ENCODE results near the gene BMX. TPM values are rescaled to one million over a fixed set of nuclear protein-coding genes. Genes with fewer than 3 reads are reported as not detected.

BMX gene
- total RNA-seq, 1 experiment from 2014 or later = not detected

GRCh38 chrX:15602761-15603160, 102.2 kb downstream of the BMX start:
- no peak overlapping the region for H4K8ac ChIP-seq (replicated peaks; ENCODE audit: insufficient read length, low read depth, low read length)
- H3K4me2 ChIP-seq (ENCODE audit: insufficient read depth, insufficient read length, low read length) = no peak overlapping the region
- no peak overlapping the region for H2AK5ac ChIP-seq (ENCODE audit: insufficient read length, low read length)
- H2BK12ac ChIP-seq (ENCODE audit: insufficient read length, low read depth, low read length) = no peak overlapping the region
- no peaks in the 10 kb centered on the region for H3K36me3 Mint-ChIP-seq (ENCODE audit: insufficient read depth in 1 of 3, low read depth in 3 of 3)
- no peak for DNase-seq
- TF ChIP-seq, protein P1, sequence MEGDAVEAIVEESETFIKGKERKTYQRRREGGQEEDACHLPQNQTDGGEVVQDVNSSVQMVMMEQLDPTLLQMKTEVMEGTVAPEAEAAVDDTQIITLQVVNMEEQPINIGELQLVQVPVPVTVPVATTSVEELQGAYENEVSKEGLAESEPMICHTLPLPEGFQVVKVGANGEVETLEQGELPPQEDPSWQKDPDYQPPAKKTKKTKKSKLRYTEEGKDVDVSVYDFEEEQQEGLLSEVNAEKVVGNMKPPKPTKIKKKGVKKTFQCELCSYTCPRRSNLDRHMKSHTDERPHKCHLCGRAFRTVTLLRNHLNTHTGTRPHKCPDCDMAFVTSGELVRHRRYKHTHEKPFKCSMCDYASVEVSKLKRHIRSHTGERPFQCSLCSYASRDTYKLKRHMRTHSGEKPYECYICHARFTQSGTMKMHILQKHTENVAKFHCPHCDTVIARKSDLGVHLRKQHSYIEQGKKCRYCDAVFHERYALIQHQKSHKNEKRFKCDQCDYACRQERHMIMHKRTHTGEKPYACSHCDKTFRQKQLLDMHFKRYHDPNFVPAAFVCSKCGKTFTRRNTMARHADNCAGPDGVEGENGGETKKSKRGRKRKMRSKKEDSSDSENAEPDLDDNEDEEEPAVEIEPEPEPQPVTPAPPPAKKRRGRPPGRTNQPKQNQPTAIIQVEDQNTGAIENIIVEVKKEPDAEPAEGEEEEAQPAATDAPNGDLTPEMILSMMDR (conservative IDR thresholded peaks at IDR 0.05) = no peak
- H3K79me2 ChIP-seq (ENCODE audit: insufficient read depth, low read length) = no peaks in the 10 kb centered on the region
- H2BK120ac ChIP-seq (ENCODE audit: low read depth, low read length, poor library complexity, severe bottlenecking) = no peak overlapping the region
- H3K4ac ChIP-seq (ENCODE audit: low read depth, low read length) = no peak overlapping the region
- no peak overlapping the region for H3K27ac Mint-ChIP-seq
- H3K27me3 ChIP-seq (ENCODE audit: insufficient read depth, low read length) = no peaks in the 10 kb centered on the region
- no peak overlapping the region for H3K23ac ChIP-seq (ENCODE audit: insufficient read length, low read depth, low read length)
- no peak overlapping the region for H2BK5ac ChIP-seq (ENCODE audit: insufficient read length, low read length)
- no peaks in the 10 kb centered on the region; the same call in 1 of the 2 replicates for H3K4me1 ChIP-seq (ENCODE audit: insufficient read depth, low read length)
- no peak overlapping the region for H2AFZ ChIP-seq (ENCODE audit: low read length)
- no peak overlapping the region for H3K56ac ChIP-seq (ENCODE audit: insufficient read length, low read depth, low read length)
- no peak overlapping the region for H2BK20ac ChIP-seq (ENCODE audit: low read depth, low read length, poor library complexity, severe bottlenecking)
- H3K9me3 ChIP-seq (ENCODE audit: control insufficient read depth, low read depth, low read length) = no peaks in the 10 kb centered on the region
- H3K9me3 Mint-ChIP-seq = no peaks in the 10 kb centered on the region
- no peaks in the 10 kb centered on the region for H3K79me1 ChIP-seq (ENCODE audit: insufficient read depth, low read depth, low read length, poor library complexity, severe bottlenecking)
- no CpG with 5 or more reads among the region's 5 CpGs for WGBS (ENCODE audit: extremely low coverage, insufficient read length, low lambda C conversion rate)
- no peaks in the 10 kb centered on the region for H3K27me3 Mint-ChIP-seq (ENCODE audit: low read depth)
- no peak overlapping the region for H4K5ac ChIP-seq (ENCODE audit: insufficient read length, low read depth, low read length)
- no peak overlapping the region for H4K91ac ChIP-seq (ENCODE audit: insufficient read length, low read depth, low read length)
- H3K4me1 Mint-ChIP-seq = peaks cover 3 to 6% of the 10 kb centered on the region in 2 experiments; a peak in 2 of 4 replicates
- no peak overlapping the region for H3K18ac ChIP-seq (ENCODE audit: insufficient read length, low read depth, low read length)
- H2BK15ac ChIP-seq (ENCODE audit: low read depth, low read length) = no peak overlapping the region
- H3K23me2 ChIP-seq (ENCODE audit: insufficient read length, low read depth, low read length, poor library complexity, severe bottlenecking) = no peaks in the 10 kb centered on the region
- no peaks in the 10 kb centered on the region for H4K20me1 ChIP-seq (ENCODE audit: control insufficient read depth, insufficient read depth, insufficient read length)
- no peak overlapping the region for H3K14ac ChIP-seq (ENCODE audit: insufficient read depth, low read length)
- no peak overlapping the region for H3T11ph ChIP-seq (ENCODE audit: low read length)
- no peak overlapping the region for H3K9ac ChIP-seq (ENCODE audit: extremely low read depth, insufficient read length, low read length)
- no peak overlapping the region for H3K27ac ChIP-seq (ENCODE audit: insufficient read length, low read depth, low read length)
- H3K4me3 Mint-ChIP-seq = no peak overlapping the region

All from H9 (cell line).